ENCODE results near the gene FANCM.

GRCh38 chr14:45123271-45123670, 12.5 kb upstream of the FANCM start:
- TF ChIP-seq CTCF (IDR thresholded peaks at IDR 0.05), result no peak
- TF ChIP-seq POLR2A (IDR thresholded peaks at IDR 0.05), result no peak

Measured in tibial nerve (tissue), 3 donors.